ENCODE measurements around the gene EDDM3A.
"Not testable (repeated sequence)": the region's sequence is repeated elsewhere in the genome, so short reads cannot be mapped to it uniquely, and the experiment has no call there.

The EDDM3A gene

DNA sequence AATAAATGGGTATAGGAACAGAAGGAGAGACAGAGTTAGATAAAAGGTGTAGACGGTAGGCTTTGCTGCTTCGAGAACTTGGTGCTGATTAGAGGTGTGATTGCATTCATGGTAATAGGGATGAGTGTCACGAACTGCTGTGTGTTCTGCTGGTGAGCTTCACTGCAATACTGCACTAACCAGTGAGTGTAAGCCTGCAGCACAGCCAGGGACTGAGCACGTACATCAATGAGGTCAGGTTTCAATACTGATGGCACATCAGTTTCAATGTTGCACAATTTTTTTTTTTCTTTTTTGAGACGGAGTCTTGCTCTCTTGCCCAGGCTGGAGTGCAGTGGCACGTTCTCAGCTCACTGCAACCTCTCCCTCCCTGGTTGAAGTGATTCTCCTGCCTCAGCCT, 24.9 kb upstream of the EDDM3A start:
- TF ChIP-seq, protein P1, sequence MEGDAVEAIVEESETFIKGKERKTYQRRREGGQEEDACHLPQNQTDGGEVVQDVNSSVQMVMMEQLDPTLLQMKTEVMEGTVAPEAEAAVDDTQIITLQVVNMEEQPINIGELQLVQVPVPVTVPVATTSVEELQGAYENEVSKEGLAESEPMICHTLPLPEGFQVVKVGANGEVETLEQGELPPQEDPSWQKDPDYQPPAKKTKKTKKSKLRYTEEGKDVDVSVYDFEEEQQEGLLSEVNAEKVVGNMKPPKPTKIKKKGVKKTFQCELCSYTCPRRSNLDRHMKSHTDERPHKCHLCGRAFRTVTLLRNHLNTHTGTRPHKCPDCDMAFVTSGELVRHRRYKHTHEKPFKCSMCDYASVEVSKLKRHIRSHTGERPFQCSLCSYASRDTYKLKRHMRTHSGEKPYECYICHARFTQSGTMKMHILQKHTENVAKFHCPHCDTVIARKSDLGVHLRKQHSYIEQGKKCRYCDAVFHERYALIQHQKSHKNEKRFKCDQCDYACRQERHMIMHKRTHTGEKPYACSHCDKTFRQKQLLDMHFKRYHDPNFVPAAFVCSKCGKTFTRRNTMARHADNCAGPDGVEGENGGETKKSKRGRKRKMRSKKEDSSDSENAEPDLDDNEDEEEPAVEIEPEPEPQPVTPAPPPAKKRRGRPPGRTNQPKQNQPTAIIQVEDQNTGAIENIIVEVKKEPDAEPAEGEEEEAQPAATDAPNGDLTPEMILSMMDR (IDR thresholded peaks at IDR 0.05; ENCODE audit: low read depth, low read length): no peak
- no peak for DNase-seq (ENCODE audit: extremely low read depth, low read depth)

DNA sequence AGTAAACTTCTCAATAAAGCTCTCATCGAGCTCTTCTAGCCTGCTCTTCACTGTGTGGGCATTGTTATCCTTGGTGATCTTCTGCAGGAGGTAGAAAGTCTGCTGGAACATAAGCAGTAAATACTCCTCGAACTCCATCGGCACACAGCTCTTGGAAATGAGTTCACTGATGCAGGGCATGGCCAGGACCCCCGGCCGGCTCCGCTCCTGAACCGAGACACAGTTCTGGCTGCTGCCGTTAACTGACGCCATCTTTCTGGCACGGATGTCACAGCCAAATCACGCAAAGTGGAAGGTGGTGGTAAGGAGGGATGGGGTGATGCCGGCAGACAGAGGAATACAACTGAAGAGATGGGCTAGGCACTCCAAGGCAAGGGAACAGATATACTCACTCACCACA, 23.7 kb upstream of the EDDM3A start:
- no peak for DNase-seq (ENCODE audit: extremely low read depth, low read depth)
- TF ChIP-seq, protein P1 (IDR thresholded peaks at IDR 0.05; ENCODE audit: low read depth, low read length): no peak

GRCh38 chr14:20723488-20723887, 22.2 kb upstream of the EDDM3A start:
- TF ChIP-seq, protein P1 (IDR thresholded peaks at IDR 0.05; ENCODE audit: low read depth, low read length): no peak
- no peak for DNase-seq (ENCODE audit: extremely low read depth, low read depth)

GRCh38 chr14:20726121-20726520, 19.6 kb upstream of the EDDM3A start:
- not testable (repeated sequence) for DNase-seq (ENCODE audit: extremely low read depth, low read depth)

DNA sequence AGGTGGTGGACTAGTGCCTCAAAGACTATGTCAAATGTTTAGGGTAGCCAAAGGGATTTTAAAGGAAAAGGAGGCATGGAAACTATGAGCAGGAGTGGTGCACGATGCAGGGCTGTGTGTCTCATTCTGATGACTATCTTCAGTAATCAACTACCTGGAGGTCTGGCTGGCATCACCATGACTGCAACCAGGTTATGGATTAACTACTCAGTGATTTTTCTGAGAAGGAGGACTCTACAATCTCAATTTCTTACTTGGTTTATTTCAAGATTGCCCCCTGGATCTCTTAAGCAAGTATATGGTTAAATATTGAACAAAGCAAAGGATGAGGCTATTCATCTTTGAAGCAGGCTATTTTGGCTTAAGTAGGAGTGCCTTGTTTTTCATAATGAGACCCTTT, 19.2 kb upstream of the EDDM3A start:
- TF ChIP-seq, protein P1 (IDR thresholded peaks at IDR 0.05; ENCODE audit: low read depth, low read length): no peak
- no peak for DNase-seq (ENCODE audit: extremely low read depth, low read depth)

DNA sequence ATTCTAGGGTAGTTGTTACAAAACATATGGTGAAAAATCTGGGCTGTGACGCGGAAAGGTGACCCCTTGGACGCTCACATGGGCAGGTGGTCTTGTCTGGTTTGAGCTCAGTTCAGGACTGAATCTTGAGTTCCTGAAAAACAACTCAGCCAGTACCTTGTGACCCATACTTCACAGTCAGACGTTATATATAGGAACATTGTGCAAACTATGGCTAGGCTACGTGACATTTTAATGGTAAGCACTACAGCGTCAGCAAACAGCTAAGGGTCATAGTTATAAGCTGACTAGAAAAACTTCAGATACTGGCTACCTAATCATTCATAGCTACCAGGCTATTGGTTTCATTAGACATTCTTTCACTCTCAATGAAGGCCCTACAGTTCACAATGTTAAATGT, 14.8 kb upstream of the EDDM3A start:
- DNase-seq (ENCODE audit: extremely low read depth, low read depth): no peak
- TF ChIP-seq, protein P1 (IDR thresholded peaks at IDR 0.05; ENCODE audit: low read depth, low read length): no peak

GRCh38 chr14:20732477-20732876, 13.2 kb upstream of the EDDM3A start:
- TF ChIP-seq, protein P1 (IDR thresholded peaks at IDR 0.05; ENCODE audit: low read depth, low read length): no peak
- no peak for DNase-seq (ENCODE audit: extremely low read depth, low read depth)

DNA sequence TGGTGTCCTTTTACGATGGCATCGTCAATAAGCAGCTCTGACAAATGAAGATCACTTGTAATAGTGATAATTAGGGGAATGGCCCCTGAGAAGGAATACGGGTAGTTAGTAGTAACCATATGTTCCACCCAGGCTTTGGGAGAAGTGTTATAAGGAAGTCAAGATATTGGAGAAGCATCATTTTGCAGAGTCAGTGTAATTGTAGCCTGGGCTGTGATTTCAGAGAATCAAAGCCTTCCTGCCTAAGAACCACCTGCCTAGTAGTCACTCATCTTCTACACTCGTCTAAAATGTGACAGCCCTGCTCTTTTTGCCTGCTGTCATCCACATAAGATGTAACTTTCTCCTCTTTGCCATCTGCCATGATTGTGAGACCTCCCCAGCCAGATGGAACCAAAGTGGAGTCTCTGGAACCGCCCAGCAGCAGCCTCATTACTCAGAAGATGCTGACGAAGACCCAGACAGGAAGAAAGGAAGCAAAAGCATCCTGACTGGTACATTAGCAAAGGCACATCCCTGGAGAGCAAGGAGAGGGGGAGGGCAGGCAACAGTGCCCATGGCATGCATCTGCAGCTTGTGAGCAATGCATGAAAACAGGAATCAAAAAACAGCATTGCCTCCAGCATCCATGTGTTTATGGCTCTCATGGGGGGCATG, 12.6 kb upstream of the EDDM3A start:
- TF ChIP-seq, protein P1 (IDR thresholded peaks at IDR 0.05; ENCODE audit: low read depth, low read length): no peak
- DNase-seq (ENCODE audit: extremely low read depth, low read depth): no peak
